Measurements from ENCODE around the gene FLYWCH2.

The FLYWCH2 gene

DNA sequence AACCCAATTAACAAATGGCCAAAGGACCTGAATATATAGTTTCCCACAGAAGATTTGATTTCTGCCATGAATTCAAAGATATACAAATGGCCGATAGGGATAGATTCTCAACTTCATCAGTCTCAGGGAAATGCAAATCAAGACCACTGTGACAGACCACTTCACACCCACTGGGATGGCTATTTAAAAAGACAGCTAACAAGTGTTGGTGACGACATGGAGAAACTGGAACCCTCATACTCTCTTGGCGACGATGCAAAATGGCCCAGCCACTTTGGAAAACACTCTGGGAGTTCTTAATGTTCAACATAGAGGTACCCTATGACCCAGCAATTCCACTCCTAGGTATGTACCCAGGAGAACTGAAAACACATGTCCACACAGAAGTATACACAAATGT lies 63.6 kb downstream of the FLYWCH2 start:
- TF ChIP-seq, protein P1, sequence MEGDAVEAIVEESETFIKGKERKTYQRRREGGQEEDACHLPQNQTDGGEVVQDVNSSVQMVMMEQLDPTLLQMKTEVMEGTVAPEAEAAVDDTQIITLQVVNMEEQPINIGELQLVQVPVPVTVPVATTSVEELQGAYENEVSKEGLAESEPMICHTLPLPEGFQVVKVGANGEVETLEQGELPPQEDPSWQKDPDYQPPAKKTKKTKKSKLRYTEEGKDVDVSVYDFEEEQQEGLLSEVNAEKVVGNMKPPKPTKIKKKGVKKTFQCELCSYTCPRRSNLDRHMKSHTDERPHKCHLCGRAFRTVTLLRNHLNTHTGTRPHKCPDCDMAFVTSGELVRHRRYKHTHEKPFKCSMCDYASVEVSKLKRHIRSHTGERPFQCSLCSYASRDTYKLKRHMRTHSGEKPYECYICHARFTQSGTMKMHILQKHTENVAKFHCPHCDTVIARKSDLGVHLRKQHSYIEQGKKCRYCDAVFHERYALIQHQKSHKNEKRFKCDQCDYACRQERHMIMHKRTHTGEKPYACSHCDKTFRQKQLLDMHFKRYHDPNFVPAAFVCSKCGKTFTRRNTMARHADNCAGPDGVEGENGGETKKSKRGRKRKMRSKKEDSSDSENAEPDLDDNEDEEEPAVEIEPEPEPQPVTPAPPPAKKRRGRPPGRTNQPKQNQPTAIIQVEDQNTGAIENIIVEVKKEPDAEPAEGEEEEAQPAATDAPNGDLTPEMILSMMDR (IDR thresholded peaks at IDR 0.05; ENCODE audit: unreplicated experiment in 3 of 3): no peak
- H3K27ac Mint-ChIP-seq: no peak overlapping the region
- H3K4me1 Mint-ChIP-seq: no peaks in the 10 kb centered on the region
- no peaks in the 10 kb centered on the region for H3K9me3 Mint-ChIP-seq
- no peak overlapping the region for H3K4me3 Mint-ChIP-seq
- peaks cover 34% of the 10 kb centered on the region for H3K36me3 Mint-ChIP-seq (ENCODE audit: low read depth)
- no peaks in the 10 kb centered on the region for H3K27me3 Mint-ChIP-seq (ENCODE audit: low read depth)

Measured in nephron (organoid).